Hepatocyte (in vitro differentiated cells): ENCODE measurements around the gene ZDHHC24.

ENCODE experiments used
- EZH2 ChIP-seq: fragments of 200-600 bp; sonication (generic); IDR thresholded peaks from 2 replicates; pipeline ENCODE4 v1.6.1; 2016; ENCODE audit warnings: antibody characterized with exemption, mild to moderate bottlenecking, borderline replicate concordance
- EZH2phosphoT487 ChIP-seq: fragments of 200-600 bp; sonication (generic); IDR thresholded peaks from one replicate; pipeline ENCODE4 v1.6.1; 2018; ENCODE audit warnings: antibody characterized with exemption, mild to moderate bottlenecking, low read depth, moderate library complexity; ENCODE audit not compliant: unreplicated experiment, severe bottlenecking
- TF ChIP-seq, protein P1 (sequence below): fragments of 200-600 bp; sonication (generic); IDR thresholded peaks from 2 replicates; pipeline ENCODE4 v1.5.1; 2016; ENCODE audit warnings: antibody characterized with exemption, mild to moderate bottlenecking; ENCODE audit not compliant: poor library complexity

DNA sequence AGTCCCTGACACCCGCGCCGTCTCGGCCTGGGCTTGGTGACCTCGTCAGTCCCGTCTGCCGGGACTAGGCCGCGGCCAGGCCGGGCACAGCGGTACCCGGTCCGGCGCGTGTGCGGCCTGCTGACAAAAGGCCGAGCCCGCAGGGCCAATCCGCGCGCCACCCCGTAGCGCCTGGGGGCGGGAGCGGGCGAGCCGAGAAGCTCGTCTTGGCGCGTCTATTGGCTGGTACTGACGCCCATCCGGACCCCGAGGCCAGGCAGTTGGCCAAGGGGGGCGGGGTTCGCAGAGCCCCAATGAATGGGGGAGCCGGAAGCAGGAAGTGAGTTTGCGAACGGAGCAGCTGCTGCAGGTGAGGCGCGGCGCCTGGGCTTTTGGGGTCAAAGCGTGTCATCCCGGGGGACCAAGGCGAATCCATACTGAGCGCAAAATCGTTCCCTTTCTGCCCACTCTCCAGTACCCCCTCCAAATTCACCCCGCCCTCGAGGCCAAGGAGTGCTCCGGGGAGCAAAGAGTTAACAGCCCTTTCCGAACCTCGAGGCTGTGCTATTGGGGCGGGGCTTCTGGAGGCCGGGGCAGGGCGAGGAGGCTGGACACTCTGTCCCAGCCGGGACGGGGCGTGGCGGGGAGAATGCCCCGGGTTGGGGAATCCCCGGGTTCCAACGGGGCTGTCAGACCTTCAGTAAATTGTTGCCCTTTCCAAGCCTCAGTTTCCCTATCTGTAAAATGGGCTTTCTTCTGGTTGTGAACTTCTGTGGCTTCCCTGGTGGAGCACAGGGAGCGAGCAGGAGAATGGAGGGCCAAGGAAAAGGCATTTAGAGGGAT, 65.5 kb downstream of the ZDHHC24 start, which contains the start of gene DPP3:
- TF ChIP-seq, protein P1, sequence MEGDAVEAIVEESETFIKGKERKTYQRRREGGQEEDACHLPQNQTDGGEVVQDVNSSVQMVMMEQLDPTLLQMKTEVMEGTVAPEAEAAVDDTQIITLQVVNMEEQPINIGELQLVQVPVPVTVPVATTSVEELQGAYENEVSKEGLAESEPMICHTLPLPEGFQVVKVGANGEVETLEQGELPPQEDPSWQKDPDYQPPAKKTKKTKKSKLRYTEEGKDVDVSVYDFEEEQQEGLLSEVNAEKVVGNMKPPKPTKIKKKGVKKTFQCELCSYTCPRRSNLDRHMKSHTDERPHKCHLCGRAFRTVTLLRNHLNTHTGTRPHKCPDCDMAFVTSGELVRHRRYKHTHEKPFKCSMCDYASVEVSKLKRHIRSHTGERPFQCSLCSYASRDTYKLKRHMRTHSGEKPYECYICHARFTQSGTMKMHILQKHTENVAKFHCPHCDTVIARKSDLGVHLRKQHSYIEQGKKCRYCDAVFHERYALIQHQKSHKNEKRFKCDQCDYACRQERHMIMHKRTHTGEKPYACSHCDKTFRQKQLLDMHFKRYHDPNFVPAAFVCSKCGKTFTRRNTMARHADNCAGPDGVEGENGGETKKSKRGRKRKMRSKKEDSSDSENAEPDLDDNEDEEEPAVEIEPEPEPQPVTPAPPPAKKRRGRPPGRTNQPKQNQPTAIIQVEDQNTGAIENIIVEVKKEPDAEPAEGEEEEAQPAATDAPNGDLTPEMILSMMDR: no peak
- TF ChIP-seq EZH2 (no peak), EZH2phosphoT487 (no peak)
